ENCODE data around the gene COG1. TPM values are rescaled to one million over a fixed set of nuclear protein-coding genes. Genes with fewer than 3 reads are reported as not detected.

The COG1 gene
- total and polyA plus RNA-seq, 8 donors = 11.6 to 68.9 (median 17.9) TPM

- Histone ChIP-seq H3K9me3 (no peaks in the 10 kb centered on the region), H3K27ac (no peak overlapping the region), H3K4me1 (peaks cover 5 to 23% (median 18%) of the 10 kb centered on the region in 4 donors), H3K27me3 (no peaks in the 10 kb centered on the region), H3K4me3 (no peak overlapping the region), H3K36me3 (no peaks in the 10 kb centered on the region)
- no peak for TF ChIP-seq EP300 (IDR thresholded peaks at IDR 0.05)
- no peak for TF ChIP-seq POLR2AphosphoS5 (IDR thresholded peaks at IDR 0.05)
- DNase-seq = no peak
- intact Hi-C loops (cut with DNase I; ENCODE audit: low total_unique reads) = no loop called here
- WGBS, 5 donors = 71 to 81% (median 73%) methylated on average over 5 of the region's 5 CpGs
Measured at GRCh38 chr17:73179387-73179786, 13.5 kb upstream of the COG1 start.

- WGBS, 5 donors = 46 to 74% (median 53%) methylated on average over 3 of the region's 3 CpGs
- TF ChIP-seq EP300 (IDR thresholded peaks at IDR 0.05) = no peak
- no peak for TF ChIP-seq POLR2AphosphoS5 (IDR thresholded peaks at IDR 0.05)
- no peak for TF ChIP-seq CTCF (IDR thresholded peaks at IDR 0.05)
- no peak for TF ChIP-seq POLR2A (IDR thresholded peaks at IDR 0.05)
- H3K27ac ChIP-seq = no peak overlapping the region
- peaks cover 5 to 28% (median 20%) of the 10 kb centered on the region in 4 donors for H3K4me1 ChIP-seq
- H3K27me3 ChIP-seq = no peaks in the 10 kb centered on the region
- H3K9me3 ChIP-seq = no peaks in the 10 kb centered on the region
- intact Hi-C loops (cut with DNase I; ENCODE audit: low total_unique reads) = no loop called here
- H3K36me3 ChIP-seq = no peaks in the 10 kb centered on the region
- H3K4me3 ChIP-seq = no peak overlapping the region
- DNase-seq = no peak
Measured at GRCh38 chr17:73179878-73180277, 13.0 kb upstream of the COG1 start.

GRCh38 chr17:73182616-73183310 lies 10.1 kb upstream of the COG1 start:
- H3K4me3 ChIP-seq = no peak overlapping the region
- H3K4me1 ChIP-seq = peaks cover 11 to 43% (median 27%) of the 10 kb centered on the region in 4 donors
- peak; percentile 64 to 76 for DNase-seq
- no peaks in the 10 kb centered on the region for H3K36me3 ChIP-seq
- no peak for TF ChIP-seq CTCF (IDR thresholded peaks at IDR 0.05)
- TF ChIP-seq POLR2AphosphoS5 (IDR thresholded peaks at IDR 0.05) = peak in 2 of 3 donors; percentile 48 to 55
- H3K9me3 ChIP-seq = no peaks in the 10 kb centered on the region
- peak overlapping the region; percentile 10 to 50 (median 44) for H3K27ac ChIP-seq
- 20 to 37% (median 22%) methylated on average over 15 of the region's 15 CpGs for WGBS, 5 donors
- intact Hi-C loops (cut with DNase I; ENCODE audit: low total_unique reads) = no loop called here
- H3K27me3 ChIP-seq = no peaks in the 10 kb centered on the region

- Histone ChIP-seq H3K27ac (peak overlapping the region in 2 of 5 donors; percentile 7 to 8), H3K4me1 (peaks cover 11 to 43% (median 27%) of the 10 kb centered on the region in 4 donors), H3K36me3 (no peaks in the 10 kb centered on the region), H3K9me3 (no peaks in the 10 kb centered on the region), H3K4me3 (no peak overlapping the region), H3K27me3 (no peaks in the 10 kb centered on the region)
- intact Hi-C loops (cut with DNase I; ENCODE audit: low total_unique reads) = no loop called here
- DNase-seq = no peak
- no peak for TF ChIP-seq CTCF (IDR thresholded peaks at IDR 0.05)
- no peak for TF ChIP-seq POLR2AphosphoS5 (IDR thresholded peaks at IDR 0.05)
- TF ChIP-seq EP300 (IDR thresholded peaks at IDR 0.05) = no peak
- 67 to 79% (median 72%) methylated on average over 9 of the region's 9 CpGs for WGBS, 5 donors
Measured at GRCh38 chr17:73184136-73184993, 8.5 kb upstream of the COG1 start.
